Thyroid gland (tissue), 4 donors: Measurements from ENCODE around the gene EVI2A.

Experiments
- POLR2A ChIP-seq, 2 donors: fragments of 450-650 bp; IDR thresholded peaks; one replicate each; pipeline ENCODE4 v1.6.1; 2017; ENCODE audit warnings: antibody characterized with exemption in 2 of 2, mild to moderate bottlenecking in 2 of 2, moderate library complexity in 1 of 2
- TF ChIP-seq, protein P1 (sequence below), 6 experiments: fragments of 200-600 bp in 3 of 6; fragments of 450-650 bp in 3 of 6; sonication (generic) in 3 of 6; IDR thresholded peaks; one replicate each; pipeline ENCODE4 v1.5.1; 2016 to 2019; ENCODE audit warnings: antibody characterized with exemption in 6 of 6, mild to moderate bottlenecking in 2 of 6, inconsistent platforms in 1 of 6, moderate library complexity in 1 of 6

DNA sequence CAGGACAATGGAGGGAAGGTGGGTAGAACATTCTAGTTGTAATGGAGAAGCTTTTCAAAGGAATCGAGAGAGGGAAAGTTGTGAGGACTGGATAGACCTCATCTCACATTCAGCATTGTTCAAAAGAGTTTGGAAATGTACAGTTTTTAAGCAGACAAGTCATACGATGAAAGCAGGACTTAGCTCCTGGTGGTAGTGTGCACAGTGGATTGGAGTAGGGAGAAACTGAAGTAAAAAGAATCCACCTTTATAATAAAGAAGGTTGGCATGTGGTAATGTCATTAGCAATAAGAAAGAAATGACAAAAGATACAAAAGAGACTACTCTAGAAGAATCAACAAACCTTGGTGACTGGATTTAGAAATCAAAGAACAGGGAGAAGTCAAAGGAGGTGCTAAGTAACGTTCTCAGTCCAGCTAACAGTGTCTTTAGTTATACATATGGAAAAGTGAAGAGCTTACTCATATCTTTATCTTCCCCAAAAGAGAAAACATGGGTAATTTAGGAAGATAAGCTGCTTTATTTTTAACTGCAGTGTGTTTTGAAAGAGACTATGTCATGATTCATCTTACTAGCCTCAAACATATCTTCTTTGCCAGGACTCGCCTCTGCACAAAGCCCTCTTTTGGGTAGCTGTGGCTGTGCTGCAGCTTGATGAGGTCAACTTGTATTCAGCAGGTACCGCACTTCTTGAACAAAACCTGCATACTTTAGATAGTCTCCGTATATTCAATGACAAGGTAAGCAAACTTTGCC lies 18.7 kb upstream of the EVI2A start:
- TF ChIP-seq, protein P1, sequence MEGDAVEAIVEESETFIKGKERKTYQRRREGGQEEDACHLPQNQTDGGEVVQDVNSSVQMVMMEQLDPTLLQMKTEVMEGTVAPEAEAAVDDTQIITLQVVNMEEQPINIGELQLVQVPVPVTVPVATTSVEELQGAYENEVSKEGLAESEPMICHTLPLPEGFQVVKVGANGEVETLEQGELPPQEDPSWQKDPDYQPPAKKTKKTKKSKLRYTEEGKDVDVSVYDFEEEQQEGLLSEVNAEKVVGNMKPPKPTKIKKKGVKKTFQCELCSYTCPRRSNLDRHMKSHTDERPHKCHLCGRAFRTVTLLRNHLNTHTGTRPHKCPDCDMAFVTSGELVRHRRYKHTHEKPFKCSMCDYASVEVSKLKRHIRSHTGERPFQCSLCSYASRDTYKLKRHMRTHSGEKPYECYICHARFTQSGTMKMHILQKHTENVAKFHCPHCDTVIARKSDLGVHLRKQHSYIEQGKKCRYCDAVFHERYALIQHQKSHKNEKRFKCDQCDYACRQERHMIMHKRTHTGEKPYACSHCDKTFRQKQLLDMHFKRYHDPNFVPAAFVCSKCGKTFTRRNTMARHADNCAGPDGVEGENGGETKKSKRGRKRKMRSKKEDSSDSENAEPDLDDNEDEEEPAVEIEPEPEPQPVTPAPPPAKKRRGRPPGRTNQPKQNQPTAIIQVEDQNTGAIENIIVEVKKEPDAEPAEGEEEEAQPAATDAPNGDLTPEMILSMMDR (IDR thresholded peaks at IDR 0.05) = no peak
- TF ChIP-seq POLR2A (IDR thresholded peaks at IDR 0.05) = no peak
